HG03469 (cell line): Measurements from ENCODE around the gene LPP.

Source experiments
- ATAC-seq: cut with Tn5 transposase; IDR thresholded peaks from one replicate; pipeline ENCODE4 v1.9.1; 2021; ENCODE audit warnings: mild to moderate bottlenecking, moderate library complexity, moderate number of reproducible peaks; ENCODE audit not compliant: unreplicated experiment

LPP gene

DNA sequence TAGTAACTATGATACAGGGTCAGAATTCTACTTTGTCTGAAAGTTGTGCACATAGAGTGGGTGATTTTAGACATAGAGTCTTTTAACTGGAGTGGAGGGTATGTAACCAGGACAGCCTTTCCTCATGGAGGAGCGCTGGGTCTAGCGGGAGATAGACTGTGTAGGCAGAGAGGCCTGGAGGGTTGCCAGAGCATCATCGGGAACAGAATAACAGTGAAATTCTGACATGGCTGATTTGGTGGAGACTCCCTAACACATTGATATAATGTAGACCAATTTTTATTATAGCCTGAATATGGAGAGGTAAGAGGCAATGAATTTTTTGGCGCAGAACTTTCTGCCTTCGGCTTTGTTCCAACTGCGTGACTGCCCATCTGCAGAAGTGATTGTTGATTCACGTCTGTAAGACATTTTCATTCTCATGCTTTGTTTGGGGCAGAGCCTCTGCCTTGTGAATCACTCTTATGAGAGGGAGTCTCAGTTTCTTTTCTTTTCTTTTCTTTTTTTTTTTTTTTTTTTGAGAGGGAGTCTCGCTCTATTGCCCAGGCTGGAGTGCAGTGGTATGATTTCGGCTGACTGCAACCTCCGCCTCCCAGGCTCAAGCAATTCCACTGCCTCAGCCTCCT, 16.0 kb downstream of the LPP start:
- no peak for ATAC-seq

DNA sequence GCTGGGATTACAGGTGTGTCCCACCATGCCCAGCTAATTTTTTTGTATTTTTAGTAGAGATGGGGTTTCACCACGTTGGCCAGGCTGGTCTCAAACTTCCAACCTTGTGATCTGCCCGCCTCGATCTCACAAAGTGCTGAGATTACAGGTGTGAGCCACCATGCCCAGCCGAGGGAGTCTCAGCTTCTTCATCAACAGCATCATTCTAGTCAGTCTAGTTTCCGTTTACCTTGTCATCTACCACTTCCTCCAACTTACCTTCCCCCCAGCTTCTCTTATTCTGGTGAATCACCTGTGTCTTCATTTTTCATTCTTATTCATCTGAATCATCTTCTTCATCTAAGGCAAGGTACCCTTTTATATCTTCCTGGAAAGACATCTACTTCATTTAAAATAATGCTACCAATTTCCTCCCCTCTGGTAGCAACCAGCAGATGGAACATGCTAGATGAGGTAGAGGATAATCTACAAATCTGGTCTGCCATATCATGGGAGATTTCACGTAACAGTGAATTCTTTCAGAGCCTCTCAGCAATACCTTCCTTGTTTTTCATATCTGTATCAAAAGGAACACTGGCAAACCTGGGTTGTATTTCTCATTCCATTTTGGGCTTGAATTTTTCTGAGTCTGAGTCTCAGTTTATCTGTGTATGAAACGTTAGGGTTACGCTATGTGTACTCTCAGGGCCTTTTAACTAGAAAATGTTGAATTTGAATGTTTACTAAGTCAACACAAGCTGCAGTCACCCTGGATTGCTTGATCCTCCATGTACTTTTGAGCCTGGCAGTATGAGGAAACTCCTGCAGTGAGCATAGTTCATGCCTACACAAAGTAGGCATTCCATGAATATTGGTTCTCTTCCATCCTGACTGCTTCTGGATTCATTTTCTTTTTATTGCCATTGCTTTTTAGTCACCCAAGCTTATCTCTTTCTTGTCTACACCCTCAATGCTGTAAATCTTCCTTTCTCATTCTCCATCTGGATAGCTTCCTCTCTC, 16.8 kb downstream of the LPP start:
- ATAC-seq, result no peak

DNA sequence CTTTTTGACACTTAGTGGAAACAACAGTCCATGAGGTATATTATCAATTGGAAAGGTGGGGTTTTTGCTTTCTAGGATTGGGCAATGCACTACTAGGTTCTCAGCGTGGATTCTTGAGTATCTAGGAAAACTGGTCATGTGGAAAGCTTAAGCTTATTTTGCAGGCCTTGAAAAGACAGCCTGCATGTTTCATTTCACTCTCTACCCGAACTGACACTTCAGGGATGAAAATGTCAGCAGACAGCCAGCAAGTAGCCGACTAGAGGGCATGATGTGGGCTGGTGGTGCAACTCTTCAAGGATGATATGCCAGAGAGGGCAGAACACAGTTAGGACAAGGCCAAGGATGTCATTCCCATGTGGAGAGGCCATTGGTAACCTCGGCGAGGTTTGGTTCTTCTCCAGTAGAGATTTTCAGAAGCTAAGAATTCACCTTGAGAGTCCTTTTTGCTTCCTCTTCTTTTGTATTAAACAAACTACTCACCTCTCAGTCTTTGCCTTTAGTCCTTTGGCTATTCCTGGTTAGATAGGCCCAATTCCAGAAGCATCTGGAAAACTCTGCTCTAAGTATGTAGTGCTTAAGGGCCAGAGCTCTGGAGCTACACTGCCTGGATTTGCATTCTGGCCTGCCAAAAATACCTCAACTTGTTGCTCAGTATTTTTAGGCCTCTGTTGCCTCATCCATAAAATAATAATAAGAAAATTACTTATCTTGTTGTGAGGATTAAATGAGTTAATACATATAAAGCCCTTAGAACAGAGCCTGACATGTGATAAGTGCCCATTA, 17.9 kb downstream of the LPP start:
- no peak for ATAC-seq

DNA sequence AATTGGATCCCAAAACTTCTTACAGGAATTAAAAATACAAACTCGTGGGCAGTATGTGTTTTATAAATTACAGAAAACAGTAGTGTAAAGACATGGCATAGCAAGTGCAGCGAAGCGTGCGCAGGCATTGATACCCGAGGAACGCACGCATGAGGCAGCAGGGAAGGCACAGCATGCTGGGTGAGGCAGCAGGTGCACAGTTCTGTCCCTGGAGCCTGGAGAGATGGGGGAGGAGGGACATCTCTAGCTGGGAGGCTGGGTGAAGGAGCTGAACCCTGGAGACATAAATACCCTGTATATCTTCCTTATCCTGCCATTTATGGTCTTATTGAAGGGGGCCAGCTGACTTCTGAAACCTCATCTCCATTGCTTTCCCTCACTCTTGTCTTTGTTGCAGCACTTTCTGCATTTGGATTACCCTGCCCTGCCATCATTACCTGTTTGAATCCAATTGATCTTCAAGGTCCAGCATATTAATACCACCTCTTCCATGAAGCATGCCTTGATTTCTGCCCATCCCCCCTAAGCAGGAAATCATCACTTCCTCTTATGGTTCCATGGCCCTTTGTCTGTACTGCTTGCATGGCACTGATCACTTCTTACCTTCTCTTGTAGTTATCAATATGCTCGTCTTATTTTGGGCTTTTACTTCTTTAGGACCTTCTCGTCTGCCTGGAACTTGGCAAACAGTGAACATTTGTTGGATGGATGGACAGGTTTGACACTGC, 20.5 kb downstream of the LPP start:
- ATAC-seq, result no peak

DNA sequence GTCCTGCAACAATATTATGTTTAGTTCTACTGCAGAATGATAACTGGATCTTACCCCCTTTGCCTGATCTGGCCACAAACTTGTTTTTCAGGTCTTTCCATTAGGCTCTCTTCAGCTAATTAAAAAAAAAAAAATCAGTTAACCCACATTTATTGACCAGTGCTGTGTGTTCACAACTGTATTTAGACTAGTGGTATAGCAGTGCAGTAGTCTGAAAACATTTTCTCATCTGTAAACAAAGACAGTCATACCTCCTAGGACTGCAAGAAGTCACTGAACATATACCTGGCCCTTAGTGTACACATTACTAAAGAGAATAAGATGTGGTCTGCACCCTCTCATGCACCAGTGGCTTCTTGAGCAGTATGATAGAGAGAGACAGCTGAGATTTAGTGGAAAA, 22.5 kb downstream of the LPP start:
- ATAC-seq, result no peak

DNA sequence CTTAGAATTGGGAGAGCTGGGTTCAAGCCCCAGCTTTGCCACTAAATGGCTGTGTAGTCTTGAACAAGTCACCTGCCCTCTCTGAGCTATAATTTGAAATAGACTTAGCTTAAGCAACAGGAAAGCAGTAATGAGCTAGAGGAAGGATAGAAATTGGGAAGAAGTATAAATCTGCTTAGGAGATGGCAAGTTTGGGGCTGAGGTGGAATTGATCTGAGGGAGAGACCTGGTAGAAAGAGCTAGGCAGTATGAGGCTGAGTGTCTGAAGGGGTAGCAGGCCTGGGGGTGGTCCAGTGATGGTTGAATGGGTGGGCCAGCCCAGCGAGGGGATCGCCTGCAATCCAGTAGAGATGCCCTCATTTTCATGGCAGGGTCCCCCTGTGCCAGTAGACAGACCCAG, 22.9 kb downstream of the LPP start:
- ATAC-seq, result no peak

DNA sequence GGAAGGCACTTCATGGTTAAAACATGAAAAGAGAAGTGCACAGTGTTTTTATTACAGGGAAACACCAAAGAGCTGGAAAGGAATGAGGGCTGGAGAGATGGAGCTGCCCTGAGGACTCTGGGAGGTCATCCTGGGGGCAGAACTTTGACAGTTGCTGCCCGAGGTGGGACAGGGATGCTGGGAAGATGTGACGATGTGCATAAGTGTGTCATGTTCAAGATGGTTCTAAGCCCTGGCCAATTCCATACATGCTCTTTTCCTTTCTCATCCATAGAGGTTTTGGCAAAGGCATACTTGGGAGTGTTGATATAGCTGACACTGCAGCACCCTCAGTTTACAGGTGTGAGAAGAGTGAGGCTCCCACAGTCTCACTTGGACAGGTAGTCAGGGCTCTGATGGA, 23.8 kb downstream of the LPP start:
- ATAC-seq, result no peak

DNA sequence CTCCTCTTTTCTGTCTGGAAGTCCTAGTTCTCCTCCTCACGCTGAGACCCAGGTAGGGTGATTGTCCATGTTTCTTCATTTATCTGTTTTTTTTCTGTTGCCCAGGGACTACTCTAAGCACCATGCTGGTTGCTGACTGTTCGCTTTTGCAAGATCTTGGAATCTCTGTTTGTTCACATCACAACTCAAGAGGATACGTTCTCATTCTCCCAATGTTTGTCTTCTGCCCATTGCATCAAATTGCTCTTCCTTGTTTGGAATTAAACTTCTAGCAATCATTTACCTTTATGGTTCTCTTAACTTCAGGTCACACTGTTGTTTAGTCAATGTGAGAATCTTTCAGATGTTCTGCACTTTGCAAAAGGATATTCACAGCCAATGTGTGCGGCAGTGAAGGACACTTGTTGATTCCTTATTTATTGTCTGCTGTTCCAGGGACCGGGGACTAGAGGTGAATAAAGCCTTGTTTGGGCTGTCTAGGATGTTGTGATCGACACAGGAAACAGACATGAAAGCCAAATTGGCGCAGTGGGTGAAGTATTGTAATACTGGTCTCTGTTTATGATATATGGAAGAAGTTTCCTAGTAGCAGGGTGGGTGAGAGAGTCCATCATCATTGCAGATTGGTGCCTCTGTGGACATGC, 24.5 kb downstream of the LPP start:
- no peak for ATAC-seq

DNA sequence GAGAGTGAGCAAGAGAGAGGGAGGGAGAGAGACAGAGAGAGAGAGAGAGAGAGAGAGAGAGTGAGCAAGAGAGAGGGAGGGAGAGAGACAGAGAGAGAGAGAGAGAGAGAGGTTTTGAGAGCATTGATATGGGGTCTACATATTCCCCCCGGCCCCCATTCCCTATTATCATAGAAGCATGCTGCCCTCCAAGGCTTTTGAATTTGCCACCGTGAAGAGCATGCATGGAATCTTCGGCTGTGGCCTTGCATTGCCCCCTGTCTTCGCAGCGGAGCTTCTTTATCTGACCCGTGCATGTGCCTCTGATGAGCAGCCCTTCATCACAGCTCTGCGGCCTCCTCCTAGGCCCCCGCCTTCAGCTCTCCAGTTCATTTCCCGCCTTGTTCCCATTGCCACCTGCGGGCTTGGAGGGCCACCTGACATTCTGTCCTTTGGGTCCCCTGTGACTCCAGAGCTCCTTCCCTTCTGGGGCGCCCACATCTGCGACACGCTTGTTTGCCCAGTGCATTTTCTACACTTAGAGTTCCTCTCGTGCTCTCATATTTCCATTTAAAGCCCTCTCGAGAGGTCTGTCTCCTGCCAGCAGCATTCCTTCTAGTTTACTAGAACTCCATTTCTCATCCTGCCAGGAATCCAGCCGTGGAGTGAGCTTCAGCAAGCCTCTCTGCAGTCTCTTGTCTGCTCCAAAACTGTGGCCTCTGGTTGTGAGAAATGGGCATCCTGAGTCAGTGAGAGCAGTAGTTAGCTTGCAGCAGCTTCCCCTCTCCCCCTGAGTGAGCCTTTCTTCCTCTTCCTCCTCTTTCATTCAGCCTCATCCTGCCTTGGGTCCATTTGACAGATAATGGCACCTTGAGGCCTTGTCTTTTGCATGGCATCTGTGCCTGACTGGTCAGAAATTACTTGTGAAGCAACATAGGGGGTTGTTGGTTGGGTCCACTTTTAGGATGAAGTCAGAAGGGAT, 25.3 kb downstream of the LPP start:
- no peak for ATAC-seq

DNA sequence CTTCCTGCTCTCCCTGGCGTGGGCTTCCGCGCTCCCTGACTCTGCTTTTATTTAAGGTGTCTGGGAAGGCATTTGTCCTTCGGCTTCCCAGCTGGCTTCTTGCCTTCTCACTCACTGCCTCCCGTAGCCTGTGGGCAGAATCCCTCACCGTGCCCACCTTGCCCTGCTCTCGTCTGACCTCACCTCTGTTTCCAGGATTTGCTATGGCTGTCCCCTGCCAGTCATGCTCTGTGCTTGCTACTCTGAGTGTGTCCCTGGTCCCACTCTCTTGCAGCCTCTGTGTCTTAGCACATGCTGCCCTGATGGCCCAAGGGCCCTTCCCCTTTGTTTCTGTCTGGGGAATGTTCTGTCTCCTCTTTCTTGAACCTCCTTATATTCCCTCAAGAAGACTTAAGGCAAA, 26.2 kb downstream of the LPP start:
- ATAC-seq, result no peak

DNA sequence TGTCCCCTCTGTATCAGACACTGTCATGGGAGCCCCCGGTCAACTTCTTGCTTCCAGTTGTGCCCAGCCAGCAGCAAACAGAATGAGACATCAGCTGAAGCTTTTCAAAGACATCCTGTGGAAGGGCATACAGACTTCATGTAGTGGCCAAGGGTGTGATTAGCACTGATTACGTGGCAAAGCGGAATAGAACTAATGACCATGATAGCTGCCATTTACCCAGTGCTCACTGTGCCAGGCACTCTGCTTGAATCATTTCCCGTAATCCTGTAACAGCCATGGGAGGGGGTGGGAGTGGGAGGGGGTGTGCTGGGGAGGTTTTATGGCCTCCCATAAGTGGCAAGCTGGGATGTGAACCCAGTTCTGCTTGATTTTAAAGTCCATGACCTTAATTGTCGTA, 29.5 kb downstream of the LPP start:
- no peak for ATAC-seq

DNA sequence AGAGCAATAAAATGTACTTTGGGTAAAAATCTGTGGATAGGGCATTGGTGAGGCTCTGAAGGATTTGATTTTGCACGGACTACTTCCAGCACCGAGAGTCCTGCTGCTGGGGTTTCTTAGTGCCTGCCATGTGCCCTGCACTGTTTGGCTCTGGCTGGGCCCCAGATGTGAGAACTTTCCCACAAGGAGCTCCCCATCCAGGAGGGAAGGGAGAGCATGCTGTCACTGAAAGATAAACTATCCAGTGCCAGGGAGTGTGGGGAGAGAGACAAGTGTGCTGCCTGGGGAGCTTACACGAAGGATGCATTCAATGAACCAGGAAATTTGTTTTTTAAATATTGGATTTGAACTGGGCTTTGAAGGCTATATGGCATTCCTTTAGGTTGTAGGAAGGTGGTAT, 30.2 kb downstream of the LPP start:
- ATAC-seq, result no peak

DNA sequence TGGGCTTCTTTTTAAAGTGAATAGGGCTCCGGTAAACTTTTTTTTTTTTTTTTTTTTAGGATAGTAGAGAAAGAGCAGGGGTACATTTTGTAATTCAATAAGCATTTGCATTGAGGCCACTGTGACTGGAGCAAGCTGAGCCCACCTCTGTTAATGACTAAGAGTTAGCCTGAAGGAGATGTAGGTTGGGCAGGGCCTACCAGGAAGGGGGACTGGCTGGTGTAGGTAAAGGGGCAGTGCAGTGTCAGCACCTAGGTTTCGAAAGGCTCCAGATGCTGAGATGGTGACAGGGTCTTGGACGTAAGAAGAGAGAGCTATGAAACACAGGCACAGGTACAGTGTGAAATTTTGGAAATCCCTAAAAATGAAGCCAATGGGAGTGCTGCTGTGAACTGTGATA, 30.7 kb downstream of the LPP start:
- ATAC-seq, result no peak

DNA sequence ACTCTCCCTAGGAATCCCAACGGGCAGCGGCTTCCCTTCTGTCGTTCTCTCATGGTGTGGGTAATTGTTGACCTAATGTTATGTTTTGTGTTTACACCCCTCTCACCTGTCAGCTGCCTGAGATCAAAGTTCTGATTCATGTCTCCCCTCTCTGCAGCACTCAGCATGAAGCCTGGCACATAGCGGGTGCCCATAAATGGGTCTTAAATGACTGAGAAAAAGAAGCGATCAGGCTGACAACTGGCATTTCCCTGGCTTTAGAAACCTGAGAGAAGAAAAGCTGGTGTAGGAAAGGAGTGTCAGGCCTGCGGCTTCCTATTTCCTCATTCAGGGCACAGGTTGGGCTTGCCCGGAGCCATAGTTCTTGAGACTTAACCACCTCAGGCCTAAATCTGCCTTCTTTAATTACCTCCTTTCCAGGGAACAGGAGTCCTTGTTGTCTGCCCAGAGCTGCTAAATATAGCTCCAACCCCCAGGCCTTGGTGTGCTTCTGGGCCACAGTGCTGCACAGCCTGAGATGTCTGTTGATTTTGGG, 31.8 kb downstream of the LPP start:
- ATAC-seq, result no peak

DNA sequence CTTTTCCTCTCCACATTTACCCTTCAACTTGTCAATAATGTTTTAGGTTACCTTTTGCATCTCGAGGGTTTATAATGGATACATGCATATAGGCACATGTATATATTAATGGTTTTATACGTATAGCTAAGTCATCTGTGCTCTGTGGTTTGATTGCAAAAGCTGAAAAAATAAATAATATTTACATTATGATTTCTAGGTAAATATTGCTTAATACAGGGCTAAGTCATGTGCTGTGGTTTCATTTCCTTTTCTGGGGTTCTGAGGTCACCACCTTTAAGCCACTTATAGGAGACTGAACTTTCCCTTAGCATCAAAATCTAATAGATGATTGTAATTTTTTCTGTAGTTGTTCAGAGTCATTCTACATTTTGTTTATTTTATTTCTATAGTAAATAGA, 33.1 kb downstream of the LPP start:
- ATAC-seq, result no peak

DNA sequence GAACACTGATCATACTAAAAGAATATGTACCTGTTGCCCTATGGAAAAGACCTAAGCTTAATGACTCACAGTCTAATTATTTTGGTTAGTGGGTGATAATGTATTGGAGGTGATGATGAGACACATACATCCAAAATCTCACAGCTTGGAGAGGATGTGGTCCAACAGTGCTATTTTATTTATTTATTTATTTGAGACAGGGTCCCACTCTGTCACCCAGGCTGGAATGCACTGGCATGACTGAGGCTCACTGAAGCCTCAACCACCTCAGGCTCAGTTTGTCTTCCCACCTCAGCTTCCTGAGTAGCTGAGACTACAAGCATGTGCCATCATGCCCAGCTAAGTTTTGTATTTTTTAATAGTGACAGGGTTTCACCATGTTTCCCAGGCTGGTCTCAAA, 35.0 kb downstream of the LPP start:
- no peak for ATAC-seq

DNA sequence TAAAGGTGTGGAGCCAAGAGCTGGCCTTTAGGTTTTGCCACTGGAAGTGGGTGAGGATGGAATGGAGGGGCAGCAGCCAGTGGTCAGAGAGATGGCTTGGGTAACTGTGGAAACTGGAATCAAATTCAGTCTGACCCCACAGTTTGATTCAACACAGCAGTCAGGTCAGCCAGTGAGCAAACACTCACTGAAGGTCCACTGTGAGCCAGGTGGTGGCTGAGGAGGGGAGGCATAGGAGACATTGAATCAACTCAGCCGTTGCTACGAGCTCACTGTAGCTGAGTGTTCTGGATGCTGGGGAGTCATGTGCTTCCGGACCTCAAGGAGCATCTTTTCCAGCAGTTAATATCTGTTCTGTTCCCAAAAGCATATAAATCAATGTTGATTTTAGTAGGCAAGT, 37.5 kb downstream of the LPP start:
- ATAC-seq, result no peak

DNA sequence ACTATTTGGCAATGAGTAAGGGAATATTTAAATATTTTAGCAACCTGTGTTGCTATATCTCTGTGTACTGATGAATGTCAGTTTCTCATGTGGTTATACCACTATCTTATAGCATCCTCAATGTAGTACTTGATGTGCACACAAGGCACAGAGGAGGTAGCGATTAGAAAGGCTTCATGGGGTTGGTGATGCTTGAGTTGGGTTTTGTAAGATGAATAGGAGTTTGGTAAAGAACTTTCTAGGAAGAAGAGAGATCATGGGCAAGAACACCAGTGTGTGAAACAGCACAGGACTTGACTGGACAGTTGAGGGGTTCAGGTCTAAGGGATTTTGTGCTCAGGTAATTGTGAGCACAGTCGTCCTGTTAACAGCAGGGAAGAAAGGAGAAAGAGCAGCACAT, 38.1 kb downstream of the LPP start:
- ATAC-seq, result no peak

DNA sequence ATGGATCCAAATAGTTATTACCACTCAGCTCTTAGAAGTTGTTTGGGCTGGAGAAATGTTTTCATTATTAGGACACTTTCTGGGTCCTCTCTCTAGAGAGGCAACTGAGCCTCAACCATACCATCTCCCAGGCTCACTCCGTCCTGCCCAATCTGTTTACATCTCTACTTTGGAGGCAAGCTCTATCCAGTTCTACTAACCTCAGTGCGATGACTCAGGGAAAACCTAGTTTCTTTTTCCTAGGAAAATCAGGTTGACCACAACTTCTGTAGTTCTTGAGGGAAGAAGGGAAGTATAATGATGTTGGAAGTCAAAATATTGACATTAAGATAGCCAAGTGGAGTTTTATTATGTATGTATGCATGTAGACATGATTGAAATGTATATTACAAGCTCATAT, 40.4 kb downstream of the LPP start:
- no peak for ATAC-seq
